Inferior parietal cortex (tissue), 1 donor: ENCODE results near the gene INSR.
"Not testable (repeated sequence)": the region's sequence is repeated elsewhere in the genome, so short reads cannot be mapped to it uniquely, and the experiment has no call there.

Source experiments
- DNase-seq: peaks from one replicate; pipeline ENCODE4 v3.0.0-alpha.2; 2016; ENCODE audit errors: extremely low spot score

Gene INSR

GRCh38 chr19:7224209-7224686 lies 70.0 kb downstream of the INSR start:
- DNase-seq, result peak; percentile 42

DNA sequence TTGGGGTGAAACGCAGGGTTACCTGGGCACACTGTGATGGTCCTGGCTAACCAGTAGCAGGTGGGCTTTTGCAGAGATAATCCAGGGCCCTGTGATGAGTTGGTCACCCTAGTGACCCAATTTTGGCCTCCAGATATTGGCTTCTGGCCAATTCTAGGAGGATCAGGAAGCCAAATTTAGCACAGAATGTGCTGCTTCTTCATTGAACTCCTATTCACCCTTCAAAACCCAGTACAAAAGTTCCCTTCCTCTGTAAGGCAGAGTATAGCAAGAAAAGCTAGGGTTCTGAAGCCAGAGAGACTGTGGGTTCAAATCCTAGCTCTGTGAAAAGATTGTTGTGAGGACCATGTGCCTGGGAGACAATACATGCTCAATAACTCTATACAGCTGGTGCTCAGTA lies 70.8 kb downstream of the INSR start:
- no peak for DNase-seq

GRCh38 chr19:7219056-7219455 lies 75.2 kb downstream of the INSR start:
- DNase-seq, result no peak

DNA sequence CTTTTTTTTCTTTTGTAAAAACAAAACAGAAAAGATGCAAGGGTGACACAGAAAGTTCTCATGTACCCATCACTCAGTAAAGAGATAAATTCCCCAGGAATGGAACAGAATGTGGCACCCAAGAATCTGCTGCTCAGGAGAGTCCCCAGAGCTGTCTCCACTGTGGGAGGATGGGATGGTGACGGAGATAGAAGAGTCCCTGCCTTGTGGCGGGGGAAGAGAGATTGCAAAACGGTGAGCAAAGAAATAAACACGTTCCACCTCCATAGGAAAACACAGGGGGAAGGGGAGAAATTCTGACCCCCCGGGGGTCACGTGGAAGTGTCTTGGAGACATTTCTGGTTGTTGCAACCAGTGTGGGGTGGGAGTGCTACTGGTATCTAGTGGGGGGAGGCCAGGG lies 76.4 kb downstream of the INSR start:
- no peak for DNase-seq

DNA sequence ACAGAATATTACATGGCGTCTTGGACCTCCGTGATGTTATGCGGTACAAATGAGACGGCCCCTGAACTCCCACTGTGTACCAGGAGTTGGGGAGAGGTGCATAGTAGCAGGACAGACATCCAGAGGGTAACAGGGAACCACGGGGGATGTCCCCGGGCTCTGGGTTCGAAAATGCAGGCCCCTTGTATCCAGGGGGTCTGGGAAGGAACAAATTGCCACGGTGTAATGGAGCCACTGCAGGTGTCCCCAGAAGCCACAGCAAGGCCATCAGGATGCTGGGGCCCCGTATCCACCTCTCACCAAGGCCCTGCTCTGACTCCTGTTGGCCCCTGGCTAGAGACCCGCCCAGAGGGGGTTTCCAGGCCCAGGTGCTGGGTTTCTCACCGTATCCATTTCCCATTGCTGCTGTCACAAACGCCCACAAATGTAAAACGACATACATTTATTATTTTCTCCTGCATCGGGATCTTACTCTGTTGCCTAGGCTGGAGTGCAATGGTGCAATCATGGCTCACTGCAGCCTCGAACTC lies 77.8 kb downstream of the INSR start:
- DNase-seq, result no peak

- DNase-seq, result no peak
Observed at GRCh38 chr19:7215176-7215575, 79.0 kb downstream of the INSR start.

GRCh38 chr19:7214324-7215089 lies 79.7 kb downstream of the INSR start:
- DNase-seq, result no peak

GRCh38 chr19:7213628-7214323 lies 80.4 kb downstream of the INSR start:
- no peak for DNase-seq

- DNase-seq, result no peak
Observed at GRCh38 chr19:7211191-7211951, 82.8 kb downstream of the INSR start.

GRCh38 chr19:7210359-7210758 lies 83.9 kb downstream of the INSR start:
- no peak for DNase-seq

GRCh38 chr19:7209597-7210325 lies 84.5 kb downstream of the INSR start:
- not testable (repeated sequence) for DNase-seq

- not testable (repeated sequence) for DNase-seq
Observed at GRCh38 chr19:7209036-7209435, 85.2 kb downstream of the INSR start.

GRCh38 chr19:7203332-7203731 lies 90.9 kb downstream of the INSR start:
- DNase-seq, result no peak

DNA sequence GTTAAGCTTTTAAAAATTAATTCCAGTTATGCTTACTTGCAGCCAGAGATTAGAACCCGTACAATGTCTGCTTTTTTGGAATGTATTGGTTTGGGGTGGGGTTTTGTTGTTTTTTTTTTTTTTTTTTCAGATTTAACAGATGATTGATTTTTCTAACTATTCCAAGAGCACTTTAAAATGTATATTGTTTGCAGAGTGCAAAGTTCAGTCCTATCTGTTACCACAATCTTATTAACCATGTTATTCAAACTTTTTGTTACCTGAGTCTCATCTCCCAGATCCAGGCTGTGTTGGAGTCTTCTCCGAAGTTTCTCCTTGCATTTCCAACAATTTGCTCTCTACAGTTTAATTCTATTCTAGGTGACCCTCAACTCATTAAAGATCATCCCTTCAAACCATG lies 91.3 kb downstream of the INSR start:
- DNase-seq, result no peak

DNA sequence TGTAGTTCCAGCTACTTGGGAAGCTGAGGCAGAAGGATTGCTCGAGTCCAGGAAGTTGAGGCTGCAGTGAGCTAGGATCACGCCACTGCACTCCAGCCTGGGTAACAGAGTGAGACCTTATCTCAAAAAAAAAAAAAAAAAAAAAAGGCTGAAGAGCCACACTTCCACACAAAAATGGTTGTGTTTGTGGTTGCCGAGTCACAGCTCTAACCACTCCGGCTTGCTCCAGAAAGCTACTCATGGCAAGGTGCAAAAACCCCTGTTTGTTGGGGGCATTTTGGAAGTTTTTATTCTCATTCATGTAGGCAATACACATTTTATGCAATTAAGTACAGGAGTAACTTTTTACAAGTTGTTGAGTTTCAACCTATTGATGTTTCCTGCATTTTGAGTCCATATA lies 93.5 kb downstream of the INSR start:
- DNase-seq, result no peak

GRCh38 chr19:7199613-7200533 lies 94.3 kb downstream of the INSR start:
- no peak for DNase-seq

- peak; percentile 88 for DNase-seq
Observed at GRCh38 chr19:7197760-7198696, 96.2 kb downstream of the INSR start.

GRCh38 chr19:7197119-7197759 lies 97.0 kb downstream of the INSR start:
- peak; percentile 78 for DNase-seq

DNA sequence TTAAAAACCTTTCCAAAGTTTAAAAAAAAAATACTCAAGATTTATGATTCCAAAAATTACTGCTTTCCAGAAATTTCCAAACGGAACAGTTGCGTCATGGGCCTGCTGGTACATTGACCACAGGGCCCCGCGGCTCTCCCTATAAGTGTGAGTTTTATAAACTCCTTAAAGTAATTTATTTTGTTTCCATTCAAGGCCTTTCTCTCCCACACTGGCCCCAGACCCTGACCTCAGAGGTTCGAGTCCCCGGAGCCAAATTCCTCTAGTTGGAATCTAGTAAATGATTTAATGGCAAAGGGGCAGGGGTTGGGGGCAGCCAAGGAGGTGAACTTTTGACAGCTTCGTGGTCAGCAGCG lies 97.5 kb downstream of the INSR start:
- no peak for DNase-seq
